Tibial nerve (tissue), 4 donors: Measurements from ENCODE around the gene FDX1. TPM values are rescaled to one million over a fixed set of nuclear protein-coding genes. Genes with fewer than 3 reads are reported as not detected.
A peak's percentile ranks its signal among the peaks of the same experiment; 100 is the strongest.

Experiments used
- DNase-seq, 2 donors: peaks; one replicate each; pipeline ENCODE4 v3.0.0-alpha.2; 2019; ENCODE audit warnings: low spot score in 2 of 2
- H3K27ac ChIP-seq, 4 donors: fragments of 200-600 bp; sonication (generic) in 3 of 4; one replicate each; pipeline ENCODE4 v1.5.1; 2017 to 2019; ENCODE audit warnings: mild to moderate bottlenecking in 1 of 4
- H3K27me3 ChIP-seq, 2 donors: fragments of 200-600 bp; sonication (generic) in 1 of 2; one replicate each; pipeline versions ENCODE4 v1.5.1 to v1.6.0; 2017 to 2019
- H3K36me3 ChIP-seq, 3 donors: fragments of 200-600 bp; sonication (generic); one replicate each; pipeline ENCODE4 v1.5.1; 2018 to 2019
- H3K4me1 ChIP-seq, 4 donors: fragments of 200-600 bp; sonication (generic) in 3 of 4; one replicate each; pipeline ENCODE4 v1.5.1; 2017 to 2019
- H3K4me3 ChIP-seq, 4 donors: fragments of 200-600 bp; sonication (generic) in 3 of 4; one replicate each; pipeline ENCODE4 v1.5.1; 2017 to 2019; ENCODE audit warnings: mild to moderate bottlenecking in 1 of 4, moderate library complexity in 1 of 4
- H3K9me3 ChIP-seq, 4 donors: fragments of 200-600 bp; sonication (generic) in 3 of 4; one replicate each; pipeline ENCODE4 v1.5.1; 2017 to 2019
- CTCF ChIP-seq, 5 experiments: fragments of 200-600 bp in 3 of 5; fragments of 450-650 bp in 2 of 5; sonication (generic) in 3 of 5; IDR thresholded peaks; one replicate each; pipeline ENCODE4 v1.5.1; 2016 to 2019; ENCODE audit warnings: antibody characterized with exemption in 5 of 5, mild to moderate bottlenecking in 3 of 5, moderate library complexity in 2 of 5
- EP300 ChIP-seq, 2 donors: sonication (generic); formaldehyde crosslinking; IDR thresholded peaks; one replicate each; pipeline ENCODE4 v1.6.1; 2017; ENCODE audit warnings: antibody characterized with exemption in 2 of 2, mild to moderate bottlenecking in 1 of 2
- POLR2A ChIP-seq, 2 donors: fragments of 450-650 bp; IDR thresholded peaks; one replicate each; pipeline ENCODE4 v1.6.1; 2017; ENCODE audit warnings: antibody characterized with exemption in 2 of 2, mild to moderate bottlenecking in 2 of 2, moderate library complexity in 2 of 2
- WGBS, 2 donors: methylation state at CpG; one replicate each; pipeline ENCODE4 v1.1.5; 2018; 5-methylcytosine and 5-hydroxymethylcytosine counted together
- total RNA-seq, 4 donors: library from RNA; depleted of rRNA; stranded (reverse); fragments of >200 nt; gene quantifications; one replicate each; pipeline ENCODE4 v1.1.0, GENCODE V29; 2016

Gene FDX1
- total RNA-seq, 4 donors from 2014 or later: 13.9 to 19.9 (median 16.6) TPM

DNA sequence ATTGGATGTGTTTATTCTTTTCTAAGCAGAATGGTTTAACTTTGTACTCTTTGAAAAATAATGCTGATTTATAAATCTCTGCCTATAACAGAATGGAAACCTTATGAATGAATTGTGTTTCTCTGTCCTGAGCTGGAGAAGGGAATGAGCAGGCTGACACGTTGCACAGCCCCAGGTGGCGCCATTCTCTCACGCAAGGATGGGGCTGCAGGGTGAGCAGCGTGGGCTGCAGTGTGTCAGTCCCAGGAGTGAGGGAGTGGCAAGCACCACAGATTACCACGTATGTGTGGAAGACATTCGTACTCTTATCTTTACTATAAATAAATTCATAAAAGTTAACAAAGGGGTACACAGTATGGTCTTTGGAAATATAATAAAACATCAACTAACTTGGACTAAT is 33.4 kb downstream of the FDX1 start:
- Histone ChIP-seq H3K27ac (no peak overlapping the region), H3K36me3 (peaks cover 0 to 40% (median 0%) of the 10 kb centered on the region in 3 donors), H3K4me3 (no peak overlapping the region), H3K27me3 (no peaks in the 10 kb centered on the region), H3K9me3 (no peaks in the 10 kb centered on the region), H3K4me1 (peaks cover 0 to 3% (median 0%) of the 10 kb centered on the region in 4 donors)
- 31 to 39% methylated on average over 6 of the region's 6 CpGs for WGBS, 2 donors
- peak; percentile 43 to 55 for DNase-seq
- peak in 4 of 5 experiments; percentile 26 to 58 (median 44) for TF ChIP-seq CTCF (IDR thresholded peaks at IDR 0.05)
- no peak for TF ChIP-seq POLR2A (IDR thresholded peaks at IDR 0.05)

DNA sequence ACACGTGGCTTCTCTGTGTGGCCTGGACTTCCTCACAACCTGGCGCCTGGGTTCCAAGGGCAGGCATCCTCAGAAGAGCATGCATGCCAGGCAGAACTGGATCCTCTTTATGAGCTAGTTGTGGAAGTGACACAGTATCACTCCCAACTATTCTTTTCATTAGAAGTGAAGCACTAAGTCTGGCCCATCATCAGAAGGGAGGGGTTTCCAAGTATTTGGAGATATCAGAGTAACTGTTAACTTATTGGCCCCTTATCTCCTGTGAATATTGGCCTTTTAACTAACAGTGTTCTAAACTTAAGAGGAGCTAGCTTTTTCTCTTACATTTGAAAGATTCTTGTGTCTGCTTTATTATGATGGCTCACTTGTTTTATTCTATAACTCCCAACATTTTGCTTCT is 35.5 kb downstream of the FDX1 start:
- Histone ChIP-seq H3K9me3 (no peaks in the 10 kb centered on the region), H3K36me3 (peaks cover 0 to 30% (median 0%) of the 10 kb centered on the region in 3 donors), H3K27me3 (no peaks in the 10 kb centered on the region), H3K4me1 (no peaks in the 10 kb centered on the region), H3K4me3 (no peak overlapping the region), H3K27ac (no peak overlapping the region)
- no peak for DNase-seq
- TF ChIP-seq EP300 (IDR thresholded peaks at IDR 0.05): no peak
- TF ChIP-seq POLR2A (IDR thresholded peaks at IDR 0.05): no peak
- TF ChIP-seq CTCF (IDR thresholded peaks at IDR 0.05): no peak
- WGBS, 2 donors: 95 to 100% methylated on average over 2 of the region's 2 CpGs

DNA sequence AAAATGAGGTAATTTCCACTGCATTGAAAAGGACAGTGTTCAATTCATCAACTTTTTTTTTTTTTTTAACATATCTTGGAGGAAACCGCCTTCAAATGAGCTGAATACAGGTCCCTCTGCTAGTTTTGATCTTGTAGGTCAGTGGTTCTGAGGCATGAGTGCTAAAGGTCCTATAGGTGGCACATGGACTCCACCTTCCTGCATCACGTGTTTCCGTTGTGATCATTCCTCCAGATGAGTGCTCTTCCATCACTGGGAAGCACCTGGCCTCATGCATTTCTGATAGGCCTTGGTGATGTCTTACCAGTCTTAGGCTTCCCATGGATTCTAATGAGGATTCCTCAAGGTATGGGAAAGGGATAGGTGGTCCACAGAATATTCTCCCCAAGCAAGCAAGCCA is 37.8 kb downstream of the FDX1 start:
- WGBS, 2 donors: 82 to 89% methylated on average over 3 of the region's 3 CpGs
- Histone ChIP-seq H3K4me3 (no peak overlapping the region), H3K27me3 (no peaks in the 10 kb centered on the region), H3K9me3 (no peaks in the 10 kb centered on the region), H3K36me3 (peaks cover 0 to 20% (median 0%) of the 10 kb centered on the region in 3 donors), H3K27ac (no peak overlapping the region), H3K4me1 (no peaks in the 10 kb centered on the region)
- DNase-seq: no peak
- no peak for TF ChIP-seq CTCF (IDR thresholded peaks at IDR 0.05)
- no peak for TF ChIP-seq EP300 (IDR thresholded peaks at IDR 0.05)
- no peak for TF ChIP-seq POLR2A (IDR thresholded peaks at IDR 0.05)

DNA sequence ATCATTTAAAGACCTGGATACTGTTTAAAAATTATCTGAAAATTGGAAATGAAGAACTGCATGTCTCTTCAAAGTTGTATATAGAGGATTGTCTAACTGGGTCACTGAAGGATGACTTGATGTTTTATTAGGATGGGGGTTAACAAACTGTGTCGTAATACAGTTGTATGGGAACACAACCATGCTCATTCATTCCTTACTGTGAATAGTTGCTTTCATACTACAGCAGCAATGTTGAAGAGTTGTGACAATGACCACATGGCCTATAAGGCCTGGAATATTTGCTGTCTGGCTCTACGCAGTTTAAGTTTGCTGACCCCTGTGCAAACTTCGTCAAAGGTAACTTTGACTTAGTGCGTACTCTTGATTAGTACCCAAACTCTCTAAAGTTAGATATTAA is 38.4 kb downstream of the FDX1 start:
- Histone ChIP-seq H3K4me3 (no peak overlapping the region), H3K36me3 (peaks cover 0 to 18% (median 0%) of the 10 kb centered on the region in 3 donors), H3K4me1 (no peaks in the 10 kb centered on the region), H3K27me3 (no peaks in the 10 kb centered on the region), H3K9me3 (no peaks in the 10 kb centered on the region), H3K27ac (no peak overlapping the region)
- TF ChIP-seq CTCF (IDR thresholded peaks at IDR 0.05) (no peak), EP300 (IDR thresholded peaks at IDR 0.05) (no peak), POLR2A (IDR thresholded peaks at IDR 0.05) (no peak)
- 59 to 69% methylated on average over 4 of the region's 4 CpGs for WGBS, 2 donors
- DNase-seq: no peak

DNA sequence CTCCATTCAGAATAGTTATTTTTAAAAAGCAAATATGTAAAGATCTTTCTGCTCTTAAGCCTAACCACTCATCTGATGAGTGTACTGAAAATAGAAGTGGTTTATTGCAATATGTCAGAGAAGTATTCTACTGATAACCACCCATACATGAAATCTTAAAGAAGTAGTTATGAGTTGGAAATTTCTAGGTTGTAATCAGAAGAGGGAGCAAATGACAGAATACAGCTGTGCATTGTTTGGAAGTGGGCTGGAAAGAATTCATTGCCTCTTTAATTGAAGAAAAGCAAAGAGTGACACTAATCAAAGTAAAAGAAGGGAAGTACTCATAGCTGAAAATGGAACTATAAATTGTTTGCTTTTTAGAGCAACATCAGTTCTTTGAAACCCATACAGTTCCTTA is 39.4 kb downstream of the FDX1 start:
- Histone ChIP-seq H3K27ac (no peak overlapping the region), H3K27me3 (no peaks in the 10 kb centered on the region), H3K4me1 (no peaks in the 10 kb centered on the region), H3K4me3 (no peak overlapping the region), H3K9me3 (no peaks in the 10 kb centered on the region), H3K36me3 (peaks cover 0 to 11% (median 0%) of the 10 kb centered on the region in 3 donors)
- DNase-seq: no peak
- no peak for TF ChIP-seq POLR2A (IDR thresholded peaks at IDR 0.05)
- no peak for TF ChIP-seq EP300 (IDR thresholded peaks at IDR 0.05)
- TF ChIP-seq CTCF (IDR thresholded peaks at IDR 0.05): no peak
